GM12873 (cell line): Measurements from ENCODE around the gene ACOT7.

Experiments
- TF ChIP-seq, protein P1 (sequence below): IDR thresholded peaks from 2 replicates; pipeline ENCODE4 v1.5.1; 2012; ENCODE audit warnings: low read depth, mild to moderate bottlenecking, moderate library complexity, low read length, control low read depth; ENCODE audit not compliant: insufficient read depth; ENCODE audit errors: missing control alignments

Gene ACOT7

DNA sequence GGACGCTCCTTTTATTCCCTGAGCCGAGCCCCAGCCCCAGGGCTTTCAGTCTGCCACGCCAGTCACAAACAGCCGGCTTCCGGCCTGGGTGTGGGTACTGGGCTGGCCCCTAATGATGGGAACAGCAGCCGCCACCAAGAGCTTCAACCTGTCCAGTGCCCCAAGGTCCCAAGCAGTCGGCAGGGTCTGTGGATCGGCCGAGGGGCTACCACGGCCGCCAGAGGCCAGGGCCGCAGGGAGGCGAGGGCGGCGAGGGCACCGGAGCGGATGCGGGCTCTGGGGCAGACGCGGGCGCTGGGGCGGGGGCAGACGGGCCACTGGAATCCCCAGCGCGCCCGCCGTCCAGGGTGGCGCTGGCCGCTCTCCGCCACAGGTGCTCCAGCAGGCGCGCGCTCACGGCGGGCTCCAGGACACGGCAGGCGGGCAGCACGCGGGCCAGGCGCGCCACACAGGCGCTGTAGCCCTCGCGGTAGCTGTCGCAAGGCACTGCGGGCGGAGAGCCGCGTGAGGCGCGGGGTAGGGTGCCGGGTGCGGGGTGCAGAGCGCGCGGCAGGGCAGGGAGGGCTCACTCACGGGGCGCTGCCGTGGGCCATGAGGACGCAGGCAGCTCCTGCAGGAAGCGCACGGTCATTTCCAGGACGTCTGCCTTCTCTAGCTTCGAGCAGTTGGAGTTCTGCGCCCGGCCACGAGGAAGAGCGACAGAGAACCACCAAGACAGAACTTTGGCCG lies 25.3 kb upstream of the ACOT7 start:
- TF ChIP-seq, protein P1, sequence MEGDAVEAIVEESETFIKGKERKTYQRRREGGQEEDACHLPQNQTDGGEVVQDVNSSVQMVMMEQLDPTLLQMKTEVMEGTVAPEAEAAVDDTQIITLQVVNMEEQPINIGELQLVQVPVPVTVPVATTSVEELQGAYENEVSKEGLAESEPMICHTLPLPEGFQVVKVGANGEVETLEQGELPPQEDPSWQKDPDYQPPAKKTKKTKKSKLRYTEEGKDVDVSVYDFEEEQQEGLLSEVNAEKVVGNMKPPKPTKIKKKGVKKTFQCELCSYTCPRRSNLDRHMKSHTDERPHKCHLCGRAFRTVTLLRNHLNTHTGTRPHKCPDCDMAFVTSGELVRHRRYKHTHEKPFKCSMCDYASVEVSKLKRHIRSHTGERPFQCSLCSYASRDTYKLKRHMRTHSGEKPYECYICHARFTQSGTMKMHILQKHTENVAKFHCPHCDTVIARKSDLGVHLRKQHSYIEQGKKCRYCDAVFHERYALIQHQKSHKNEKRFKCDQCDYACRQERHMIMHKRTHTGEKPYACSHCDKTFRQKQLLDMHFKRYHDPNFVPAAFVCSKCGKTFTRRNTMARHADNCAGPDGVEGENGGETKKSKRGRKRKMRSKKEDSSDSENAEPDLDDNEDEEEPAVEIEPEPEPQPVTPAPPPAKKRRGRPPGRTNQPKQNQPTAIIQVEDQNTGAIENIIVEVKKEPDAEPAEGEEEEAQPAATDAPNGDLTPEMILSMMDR = no peak

DNA sequence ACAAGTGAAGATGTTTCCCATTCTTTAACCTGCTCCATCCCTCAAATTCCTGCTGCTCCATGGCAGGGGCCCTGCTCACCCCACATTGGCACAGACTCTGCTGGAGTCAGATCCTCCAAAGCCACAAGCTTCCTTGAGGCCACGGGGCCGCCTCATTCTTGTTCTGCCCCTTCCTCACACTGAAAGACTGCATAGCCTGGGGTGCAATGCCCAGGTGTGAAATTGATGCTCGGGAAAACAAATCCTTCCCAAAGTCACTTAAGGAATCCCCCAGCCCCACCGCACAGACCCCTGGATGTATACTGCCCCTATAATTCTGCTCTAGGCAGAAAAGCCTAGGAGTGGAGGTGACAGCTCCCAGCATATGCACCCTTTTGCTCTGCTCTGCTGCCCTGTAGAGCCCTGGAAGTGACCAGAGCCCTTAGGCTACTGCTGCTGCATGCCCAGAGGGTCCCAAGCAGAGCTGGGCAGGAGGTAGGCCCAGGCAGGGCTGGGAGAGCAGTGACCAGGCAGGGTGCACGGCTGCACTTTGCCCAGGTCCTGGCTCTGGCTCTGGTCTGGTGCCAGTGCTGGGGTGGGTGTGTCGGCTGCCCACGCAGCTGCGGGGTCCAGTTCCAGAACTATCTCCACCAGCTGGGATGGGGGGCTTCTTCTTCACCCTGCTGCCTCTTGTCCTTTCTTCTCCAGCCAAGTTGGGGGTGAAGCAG lies 24.5 kb upstream of the ACOT7 start:
- TF ChIP-seq, protein P1 = no peak

DNA sequence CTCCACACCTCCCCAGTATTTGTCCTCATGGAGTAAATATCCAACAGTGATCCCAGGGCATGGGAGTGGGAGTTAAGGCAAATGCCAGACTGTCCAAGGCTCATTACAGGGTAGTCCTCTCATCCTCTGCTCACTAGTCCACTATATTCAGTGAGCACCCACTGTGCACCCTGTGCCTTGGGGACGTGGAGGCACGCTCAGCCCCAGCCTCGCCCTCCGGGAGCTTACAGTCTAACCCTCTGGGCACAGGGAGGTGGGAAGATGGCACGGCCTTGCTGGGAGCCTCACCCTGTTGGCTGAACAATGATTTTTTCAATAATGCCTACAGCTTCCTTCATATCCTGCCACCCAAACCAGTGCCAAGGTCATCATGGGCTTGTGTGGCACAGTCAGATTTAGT lies 23.3 kb upstream of the ACOT7 start:
- TF ChIP-seq, protein P1 = no peak

DNA sequence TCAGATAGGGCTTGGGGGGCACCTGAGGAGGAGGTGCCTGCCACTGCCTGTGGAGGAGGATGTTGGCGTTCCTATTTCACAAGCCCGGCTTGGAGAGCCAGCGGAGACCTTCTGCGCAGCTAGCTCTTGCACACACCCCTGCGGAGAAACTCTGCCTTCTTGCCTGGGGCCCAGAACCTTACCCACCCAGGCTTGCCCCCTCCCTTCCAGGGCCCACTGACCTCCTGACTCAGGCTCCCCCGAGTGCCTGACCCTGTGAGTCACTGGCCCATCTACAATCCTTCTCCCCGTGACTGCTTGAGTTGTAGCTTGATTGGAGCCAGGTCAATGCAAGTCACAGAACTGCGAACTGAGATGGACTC lies 22.7 kb upstream of the ACOT7 start:
- TF ChIP-seq, protein P1 = no peak

DNA sequence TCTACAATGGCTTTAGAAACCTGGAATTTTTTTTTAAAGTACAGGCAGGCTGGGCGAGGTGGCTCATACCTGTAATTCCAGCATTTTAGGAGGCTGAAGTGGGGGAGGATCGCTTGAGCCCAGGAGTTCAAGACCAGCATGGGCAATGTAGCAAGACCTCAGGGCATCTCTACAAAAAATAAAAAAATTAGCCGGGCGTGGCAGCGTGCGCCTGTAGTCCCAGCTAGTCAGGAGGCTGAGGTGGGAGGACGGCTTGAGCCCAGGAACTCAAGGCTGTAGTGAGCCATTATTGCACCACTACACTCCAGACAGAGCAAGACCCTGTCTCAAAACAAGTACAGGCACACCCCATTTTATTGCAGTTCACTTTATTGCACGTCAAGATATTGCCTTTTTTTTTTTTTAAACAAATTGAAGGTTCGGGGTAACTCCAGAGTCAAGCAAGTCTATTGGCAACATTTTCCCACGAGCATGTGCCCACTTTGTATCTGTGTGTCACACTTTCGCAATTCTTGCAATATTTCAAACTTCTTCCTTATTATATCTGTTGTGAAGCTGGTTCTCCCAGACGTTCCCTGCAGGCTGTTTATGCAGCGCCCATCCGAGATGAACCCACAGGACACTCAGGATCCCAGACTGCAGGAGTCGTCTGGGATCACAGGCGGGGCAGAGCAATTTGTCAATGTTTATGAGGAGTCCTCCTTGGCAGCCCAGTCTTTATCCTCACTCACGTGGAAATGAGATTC lies 21.5 kb upstream of the ACOT7 start:
- TF ChIP-seq, protein P1 = no peak

DNA sequence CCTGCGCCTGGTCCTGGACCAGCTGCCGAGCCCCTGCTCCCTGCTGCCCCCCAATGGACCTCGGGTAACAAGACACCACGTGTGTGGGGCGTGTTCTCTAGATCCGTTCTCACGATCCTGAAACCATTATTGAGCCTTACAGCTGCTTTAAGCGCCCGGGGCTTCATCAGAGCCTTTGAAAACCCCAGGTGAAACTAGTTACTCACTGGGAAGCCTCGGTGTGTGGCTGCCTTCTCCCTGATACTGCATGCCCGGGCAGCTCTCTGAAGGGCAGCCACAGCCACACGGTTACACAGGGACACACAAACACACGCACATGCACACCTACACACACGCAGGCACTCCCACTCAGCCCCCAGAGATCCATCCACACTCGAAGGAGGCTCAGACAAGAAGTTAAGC lies 20.9 kb upstream of the ACOT7 start:
- TF ChIP-seq, protein P1 = peak; percentile 71

DNA sequence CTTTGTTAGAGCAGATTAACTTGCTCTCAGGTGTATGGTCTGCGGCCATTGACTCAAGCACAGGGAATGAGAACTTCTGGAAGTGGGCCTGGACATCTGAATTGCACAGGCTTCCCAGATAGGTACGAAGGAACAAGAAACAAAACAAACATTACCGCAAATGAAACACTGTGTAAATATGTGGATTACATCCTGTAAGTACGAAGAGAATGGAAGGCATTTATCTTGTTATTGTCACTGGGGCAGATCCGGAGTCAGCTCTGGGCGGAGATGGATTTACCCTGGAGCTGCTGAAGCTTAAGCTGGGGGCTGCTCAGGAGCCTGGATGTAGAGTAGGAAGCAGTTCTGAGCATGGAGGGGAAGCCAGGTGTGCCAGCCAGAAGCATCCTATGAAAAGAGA lies 19.3 kb upstream of the ACOT7 start:
- TF ChIP-seq, protein P1 = no peak
